HCT116 (cell line): ENCODE measurements around the gene PLEKHG3. TPM values are rescaled to one million over a fixed set of nuclear protein-coding genes. Genes with fewer than 3 reads are reported as not detected.

ENCODE experiments used
- ATAC-seq: fragments of 200-7000 bp; cut with Tn5 transposase; 2 replicates; pipeline ENCODE4 v1.9.1; 2020; ENCODE audit warnings: mild to moderate bottlenecking, moderate library complexity
- BruUV-seq: library from RNA; stranded (reverse); fragments of 400-500 nt; replicated peaks from 2 replicates; lab custom pipeline; 2021; lab: Mats Ljungman, UMichigan
- CTCF ChIA-PET: fragments of 300-600 bp; sonication (Branson Sonifier 250); formaldehyde crosslinking; loops from one replicate; lab custom pipeline; 2021; ENCODE audit warnings: antibody characterized with exemption; lab: Charles Lee
- POLR2A ChIA-PET: fragments of 300-600, 350-600 bp; sonication (Branson Sonifier 250); formaldehyde crosslinking; loops from one replicate; lab custom pipeline; 2021; ENCODE audit warnings: antibody characterized with exemption; lab: Charles Lee
- RAD21 ChIA-PET, 2 experiments: fragments of 300-600 bp; sonication (Branson Sonifier 250); formaldehyde crosslinking; loops; one replicate each; lab custom pipeline; 2023; ENCODE audit warnings: low total read pairs in 2 of 2; ENCODE audit not compliant: uncharacterized antibody in 2 of 2, unreplicated experiment in 2 of 2, low non-redundant PET in 1 of 2; lab: Charles Lee
- DNase-seq: peaks from one replicate; pipeline ENCODE4 v3.0.0-alpha.2; 2010; ENCODE audit warnings: low read depth, low spot score
- H2AFZ ChIP-seq: fragments of 200-600 bp; shearing (Covaris generic), sonication (generic); 2 replicates; pipeline ENCODE4 v1.6.1; 2017; ENCODE audit warnings: low read depth, mixed run types, mixed read lengths, antibody characterized with exemption, low read length; ENCODE audit not compliant: poor library complexity, severe bottlenecking
- H3K27ac ChIP-seq: 2 replicates; pipeline ENCODE4 v1.5.1; 2012; ENCODE audit warnings: low read depth, low read length
- H3K27me3 ChIP-seq: fragments of 200-600 bp; sonication (generic); 2 replicates; pipeline ENCODE4 v1.6.1; 2016; ENCODE audit warnings: mixed run types, low read length, mixed read lengths; ENCODE audit not compliant: insufficient read depth
- H3K36me3 ChIP-seq, 2 experiments: fragments of 200-500 bp in 1 of 2; fragments of 200-600 bp in 1 of 2; sonication (Bioruptor generic) in 1 of 2; sonication (generic) in 1 of 2; 2 replicates each; pipeline versions ENCODE4 v1.5.1 to v1.6.1; 2014 to 2016; ENCODE audit warnings: low read length in 2 of 2, inconsistent platforms in 1 of 2, mixed read lengths in 1 of 2, mixed run types in 1 of 2; ENCODE audit not compliant: insufficient read depth in 2 of 2, control insufficient read depth in 1 of 2
- H3K4me1 ChIP-seq, 2 experiments: fragments of 200-600 bp in 1 of 2; sonication (generic) in 1 of 2; 2 replicates each; pipeline versions ENCODE4 v1.5.1 to v1.6.1; 2012 to 2017; ENCODE audit warnings: low read length in 2 of 2, inconsistent platforms in 1 of 2, mild to moderate bottlenecking in 1 of 2, mixed read lengths in 1 of 2, mixed run types in 1 of 2, moderate library complexity in 1 of 2; ENCODE audit not compliant: insufficient read depth in 2 of 2, control insufficient read depth in 1 of 2
- H3K4me2 ChIP-seq: fragments of 200-600 bp; sonication (generic); 2 replicates; pipeline ENCODE4 v1.6.1; 2017; ENCODE audit warnings: mixed run types, low read length, mixed read lengths
- H3K4me3 ChIP-seq, 2 experiments: fragments of 200-600 bp in 1 of 2; sonication (generic) in 1 of 2; replicated peaks in 1 of 2; 2 replicates each; pipeline ENCODE4 v1.5.1; 2011 to 2016; ENCODE audit warnings: low read length in 2 of 2, control low read depth in 1 of 2, low read depth in 1 of 2, mild to moderate bottlenecking in 1 of 2, mixed read lengths in 1 of 2, mixed run types in 1 of 2
- H3K79me2 ChIP-seq: fragments of 200-600 bp; sonication (generic); 2 replicates; pipeline ENCODE4 v1.6.1; 2017; ENCODE audit warnings: mild to moderate bottlenecking, mixed run types, low read length, moderate library complexity, mixed read lengths; ENCODE audit not compliant: insufficient read depth
- H3K9ac ChIP-seq: fragments of 200-600 bp; sonication (generic); 2 replicates; pipeline ENCODE4 v1.6.1; 2016; ENCODE audit warnings: low read length, mixed read lengths
- H3K9me2 ChIP-seq: fragments of 200-600 bp; sonication (generic), shearing (Covaris generic); 2 replicates; pipeline ENCODE4 v1.6.1; 2017; ENCODE audit warnings: mixed run types, mild to moderate bottlenecking, moderate library complexity; ENCODE audit not compliant: insufficient read depth
- H3K9me3 ChIP-seq, 2 experiments: fragments of 200-500 bp in 1 of 2; fragments of 200-600 bp in 1 of 2; sonication (Bioruptor generic) in 1 of 2; sonication (generic) in 1 of 2; 2 replicates each; pipeline ENCODE4 v1.6.1; 2014 to 2017; ENCODE audit warnings: low read length in 2 of 2, mixed read lengths in 2 of 2, inconsistent platforms in 1 of 2, low read depth in 1 of 2, mild to moderate bottlenecking in 1 of 2, mixed run types in 1 of 2, moderate library complexity in 1 of 2; ENCODE audit not compliant: control insufficient read depth in 1 of 2, insufficient read depth in 1 of 2
- H4K20me1 ChIP-seq: fragments of 200-600 bp; sonication (generic), shearing (Covaris generic); 2 replicates; pipeline ENCODE4 v1.6.1; 2017; ENCODE audit warnings: mixed run types, mild to moderate bottlenecking, moderate library complexity; ENCODE audit not compliant: insufficient read depth
- CBX3 ChIP-seq: IDR thresholded peaks from 2 replicates; pipeline ENCODE4 v1.6.1; 2012; ENCODE audit warnings: low read depth
- CEBPB ChIP-seq: IDR thresholded peaks from 2 replicates; pipeline ENCODE4 v1.6.1; 2012; ENCODE audit warnings: low read depth
- ELF1 ChIP-seq: IDR thresholded peaks from 2 replicates; pipeline ENCODE4 v1.6.1; 2012; ENCODE audit warnings: low read depth, borderline replicate concordance
- EZH2 ChIP-seq: fragments of 200-600 bp; sonication (generic); IDR thresholded peaks from 2 replicates; pipeline ENCODE4 v1.6.1; 2017; ENCODE audit warnings: antibody characterized with exemption, mixed run types
- FOSL1 ChIP-seq: IDR thresholded peaks from 2 replicates; pipeline ENCODE4 v1.6.1; 2012; ENCODE audit warnings: low read depth
- JUND ChIP-seq: IDR thresholded peaks from 2 replicates; pipeline ENCODE4 v1.6.1; 2012
- MAX ChIP-seq: IDR thresholded peaks from 2 replicates; pipeline ENCODE4 v1.6.1; 2012
- RAD21 ChIP-seq: IDR thresholded peaks from 2 replicates; pipeline ENCODE4 v1.6.1; 2012; ENCODE audit warnings: low read depth, mild to moderate bottlenecking
- SIN3A ChIP-seq: IDR thresholded peaks from 2 replicates; pipeline ENCODE4 v1.6.1; 2012; ENCODE audit warnings: low read depth
- SP1 ChIP-seq: IDR thresholded peaks from 2 replicates; pipeline ENCODE4 v1.6.1; 2012; ENCODE audit warnings: low read depth
- ZBTB33 ChIP-seq: IDR thresholded peaks from 2 replicates; pipeline ENCODE4 v1.6.1; 2011; ENCODE audit warnings: mild to moderate bottlenecking, low read length, moderate library complexity; ENCODE audit not compliant: insufficient replicate concordance; ENCODE audit errors: extremely low read depth
- ZNF274 ChIP-seq: fragments of 200-500 bp; sonication (Bioruptor generic); IDR thresholded peaks from 2 replicates; pipeline ENCODE4 v1.6.1; 2014; ENCODE audit warnings: mild to moderate bottlenecking, low read depth, low read length, inconsistent platforms
- intact Hi-C: fragments of 100-400 bp; cut with micrococcal nuclease; formaldehyde crosslinking; loops from 2 replicates; pipeline ENCODE4 v1.10.0; 2022
- total RNA-seq: library from RNA; stranded (reverse); gene quantifications from one replicate; pipeline ENCODE4 v1.2.1, GENCODE V29; 2021; ENCODE audit not compliant: unreplicated experiment

The PLEKHG3 gene
- total RNA-seq, 1 experiment from 2014 or later: 55.6 TPM

- TF ChIP-seq ELF1: no peak
- no peak for TF ChIP-seq EZH2
- TF ChIP-seq JUND: no peak
- TF ChIP-seq ZBTB33: no peak
- TF ChIP-seq ZNF274: no peak
- TF ChIP-seq CBX3: no peak
- no peak for TF ChIP-seq SP1
Observed at GRCh38 chr14:64782196-64782595, 78.0 kb downstream of the PLEKHG3 start (continued).

GRCh38 chr14:64784006-64784405, 79.8 kb downstream of the PLEKHG3 start:
- no peaks in the 10 kb centered on the region for H4K20me1 ChIP-seq
- peaks cover 2 to 9% of the 10 kb centered on the region in 2 experiments; a peak in 2 of 4 replicates for H3K4me1 ChIP-seq
- H2AFZ ChIP-seq: no peak overlapping the region
- no peaks in the 10 kb centered on the region for H3K9me3 ChIP-seq
- DNase-seq (no peak), ATAC-seq (no peak)
- CTCF ChIA-PET: interaction anchor here (1.0 kb wide), 1 partner anchor 22 kb away, joined by 3 read pairs; no protein-coding TSS in a partner anchor
- no peak overlapping the region for H3K27ac ChIP-seq
- BruUV-seq: no TSS peak
- no peaks in the 10 kb centered on the region for H3K27me3 ChIP-seq
- TF ChIP-seq MAX: no peak
- TF ChIP-seq RAD21: no peak
- no peak for TF ChIP-seq SP1
- TF ChIP-seq SIN3A: no peak
- no peak for TF ChIP-seq FOSL1
- no peak for TF ChIP-seq CEBPB
- TF ChIP-seq, all 23 proteins: peak for 0
- intact Hi-C loops: no loop called here
- RAD21 ChIA-PET: no interaction called here
- no peaks in the 10 kb centered on the region for H3K9me2 ChIP-seq
- H3K4me3 ChIP-seq: no peak overlapping the region
- H3K9ac ChIP-seq: no peak overlapping the region
- no peaks in the 10 kb centered on the region for H3K36me3 ChIP-seq
- no peak overlapping the region for H3K4me2 ChIP-seq
- H3K79me2 ChIP-seq: no peaks in the 10 kb centered on the region
- POLR2A ChIA-PET: no interaction called here
